SK-N-DZ (cell line): ENCODE measurements around the gene SLX4IP.
"Not testable (repeated sequence)": the region's sequence is repeated elsewhere in the genome, so short reads cannot be mapped to it uniquely, and the experiment has no call there.

Source experiments
- DNase-seq: peaks from one replicate; pipeline ENCODE4 v3.0.0-alpha.2; 2015; ENCODE audit warnings: low spot score

The SLX4IP gene

DNA sequence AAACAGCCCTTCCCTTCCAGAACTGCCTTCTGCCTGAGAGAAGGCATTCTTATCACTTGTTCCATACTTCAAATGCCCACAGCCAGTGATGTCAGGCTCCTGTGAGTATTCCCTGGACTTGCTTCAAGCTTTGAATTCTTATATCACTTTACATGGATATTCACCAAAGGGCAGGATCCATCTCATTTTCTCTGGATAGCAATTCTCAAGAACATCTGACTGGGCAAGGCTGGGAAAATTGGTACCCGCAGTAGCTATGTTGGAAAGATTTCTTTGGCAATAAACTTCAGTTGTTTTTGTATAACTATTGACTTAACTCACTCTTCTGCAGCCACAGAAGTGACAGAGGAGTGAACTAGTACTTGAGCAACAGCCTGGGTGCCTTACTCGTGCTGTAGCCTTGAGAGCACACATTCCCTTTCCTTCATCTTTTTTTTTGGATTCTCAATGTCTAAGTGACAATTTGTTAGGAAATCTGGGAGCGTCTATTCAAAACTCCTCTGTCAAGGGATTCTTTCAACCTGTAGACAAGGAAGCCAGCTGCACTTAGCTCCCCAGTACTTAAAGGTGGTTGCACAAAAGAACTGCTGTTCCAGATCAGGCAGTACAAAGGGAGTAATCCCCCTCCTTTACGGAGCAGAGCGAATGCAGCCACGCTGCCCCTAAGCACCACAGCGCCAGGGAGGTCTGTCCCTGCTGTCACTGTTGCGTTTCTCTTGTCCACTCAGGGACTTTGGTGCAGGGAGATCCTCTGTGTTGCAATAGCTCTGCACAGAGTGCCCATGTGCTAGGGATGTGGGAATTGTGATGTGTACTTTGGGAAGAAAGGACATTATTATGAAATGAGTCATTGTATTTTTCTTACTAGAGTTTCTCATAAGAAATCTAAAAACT is 169.1 kb downstream of the SLX4IP start:
- DNase-seq: no peak

DNA sequence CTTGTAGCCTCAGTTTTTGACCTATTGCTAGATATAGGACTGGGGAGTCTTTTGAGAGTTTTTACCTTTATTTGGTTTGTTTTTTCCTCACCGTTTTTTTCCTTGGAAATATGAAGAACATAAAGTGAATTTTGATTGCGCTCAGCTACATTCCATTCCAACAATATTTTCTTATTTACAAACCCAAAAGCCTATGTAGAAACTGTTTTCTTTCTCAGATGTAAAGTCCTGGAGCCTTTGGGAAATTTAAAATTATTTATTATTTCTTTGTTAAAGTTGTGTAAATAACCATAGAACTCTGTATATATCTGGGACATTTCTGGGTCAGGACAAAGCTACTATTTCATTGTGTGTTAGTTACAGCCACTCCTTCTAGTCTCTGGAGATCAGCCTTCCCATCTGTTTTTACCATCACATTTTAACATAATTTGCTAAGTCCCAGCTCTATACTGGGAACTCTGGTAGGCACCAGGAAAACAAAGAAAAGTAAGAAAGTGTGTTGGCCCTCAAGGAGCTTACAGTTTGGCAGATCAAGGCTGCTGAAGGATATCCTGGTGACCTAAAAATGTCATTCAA is 169.8 kb downstream of the SLX4IP start:
- no peak for DNase-seq

DNA sequence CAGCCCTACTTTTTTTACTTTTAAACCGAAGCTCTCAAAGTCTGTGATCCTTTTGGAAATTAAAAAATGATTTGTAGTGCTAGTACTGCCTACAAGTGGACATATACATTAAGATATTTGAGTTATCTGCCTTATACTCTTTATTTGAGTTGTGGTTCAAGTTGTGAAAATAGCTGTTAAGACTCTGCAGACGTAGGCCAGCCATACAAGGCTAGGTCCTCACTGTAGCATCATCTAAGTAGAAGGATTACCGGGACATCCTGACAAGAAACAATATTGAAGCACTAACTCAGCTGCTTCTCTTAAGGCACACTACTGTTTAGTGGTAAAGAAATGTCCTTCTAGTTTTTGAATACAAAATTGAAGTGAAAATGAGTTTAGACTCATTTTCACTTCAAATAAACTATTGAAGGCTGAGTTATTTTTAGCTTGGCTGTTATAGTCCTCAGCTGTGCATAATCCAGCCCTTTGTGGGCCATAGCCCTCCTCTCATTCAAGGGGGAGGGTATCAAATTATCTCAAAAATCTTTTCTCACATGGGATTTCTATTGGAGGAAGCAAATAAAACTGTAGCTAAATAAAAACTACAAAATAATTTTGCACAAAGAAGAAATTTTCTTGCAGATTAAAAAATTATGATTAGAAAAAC is 170.6 kb downstream of the SLX4IP start:
- no peak for DNase-seq

- no peak for DNase-seq
These were observed 174.2 kb downstream of the SLX4IP start for GRCh38 chr20:10609276-10609675.

DNA sequence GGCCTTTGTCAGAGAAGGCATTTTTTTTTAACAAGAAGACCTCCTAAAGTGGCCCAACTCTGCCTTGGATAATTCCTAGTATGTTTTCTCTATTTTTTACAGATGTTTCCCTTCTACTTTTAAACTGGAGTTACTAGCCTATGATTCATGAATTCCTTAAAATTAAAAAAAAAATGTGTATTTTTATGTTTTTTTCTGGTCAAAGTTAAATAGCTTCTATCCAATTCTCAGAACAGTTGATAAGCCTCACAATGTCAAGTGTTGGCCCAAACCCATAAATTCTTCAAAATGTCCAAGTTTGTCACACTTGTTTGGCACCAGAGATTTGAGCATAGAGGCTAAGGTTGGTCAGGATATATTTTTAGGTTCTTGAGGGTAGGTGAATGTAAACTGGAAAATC is 174.7 kb downstream of the SLX4IP start:
- no peak for DNase-seq

GRCh38 chr20:10610251-10610650 is 175.1 kb downstream of the SLX4IP start:
- no peak for DNase-seq

DNA sequence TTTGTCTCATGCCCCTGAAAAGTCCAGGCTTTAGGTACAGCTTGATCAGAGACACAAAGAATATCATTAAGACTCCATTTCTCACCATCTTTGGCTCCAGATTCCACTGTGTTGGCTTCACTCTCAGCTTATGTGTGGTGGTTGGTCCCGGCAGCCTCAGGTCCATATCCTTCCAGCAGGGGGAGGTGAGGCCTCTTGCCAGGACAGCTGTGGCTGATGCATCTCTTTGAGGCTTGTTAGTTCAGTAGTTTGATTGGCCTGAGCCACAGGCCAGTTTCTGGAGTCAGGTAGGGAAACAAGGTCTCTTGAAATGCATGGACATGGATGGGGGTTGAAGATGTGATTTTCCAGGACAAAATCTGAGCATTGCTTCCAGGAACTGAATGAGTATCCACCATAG is 176.3 kb downstream of the SLX4IP start:
- peak; percentile 34 for DNase-seq

DNA sequence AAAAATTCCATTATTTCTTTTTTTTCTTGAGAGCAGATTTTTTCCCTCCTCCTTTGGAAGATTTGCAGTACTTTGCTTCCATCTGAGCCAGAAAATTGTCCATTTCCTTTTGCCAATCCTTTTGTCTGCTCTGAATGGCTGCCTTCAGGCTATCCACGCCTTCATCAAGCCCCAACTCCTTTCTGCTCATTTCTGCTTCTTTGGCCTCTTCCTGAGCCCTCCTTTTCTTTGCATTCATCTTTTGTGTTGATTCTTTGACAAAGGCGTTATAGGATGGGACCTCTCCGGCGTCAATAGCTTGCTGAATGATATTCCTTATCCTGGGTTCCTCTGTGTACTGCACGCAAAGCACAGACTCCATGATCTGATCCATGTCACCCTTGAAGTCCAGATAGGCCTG is 178.3 kb downstream of the SLX4IP start:
- DNase-seq: not testable (repeated sequence)

- no peak for DNase-seq
These were observed 178.8 kb downstream of the SLX4IP start for GRCh38 chr20:10613911-10614310.

DNA sequence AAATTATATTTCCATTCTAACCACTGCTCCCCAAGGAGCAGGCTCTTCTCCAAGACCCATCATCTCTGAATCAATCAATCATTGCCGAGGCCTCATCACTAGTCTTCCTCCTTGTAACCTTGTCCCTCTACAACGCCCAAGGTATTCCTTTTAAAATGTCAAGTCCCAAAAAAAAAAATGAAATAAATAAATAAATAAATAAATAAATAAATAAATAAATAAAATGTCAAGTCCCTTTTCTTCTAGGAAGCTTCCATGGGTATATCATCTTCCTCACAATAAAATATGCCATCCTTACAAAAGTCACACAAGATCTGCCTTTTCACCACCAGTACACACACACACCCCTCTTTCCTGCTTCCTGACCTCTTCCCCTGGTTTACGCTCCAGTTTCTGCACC is 181.1 kb downstream of the SLX4IP start:
- DNase-seq: no peak

GRCh38 chr20:10617549-10618133 is 182.5 kb downstream of the SLX4IP start:
- not testable (repeated sequence) for DNase-seq

- no peak for DNase-seq
These were observed 183.6 kb downstream of the SLX4IP start for GRCh38 chr20:10618611-10619245.

DNA sequence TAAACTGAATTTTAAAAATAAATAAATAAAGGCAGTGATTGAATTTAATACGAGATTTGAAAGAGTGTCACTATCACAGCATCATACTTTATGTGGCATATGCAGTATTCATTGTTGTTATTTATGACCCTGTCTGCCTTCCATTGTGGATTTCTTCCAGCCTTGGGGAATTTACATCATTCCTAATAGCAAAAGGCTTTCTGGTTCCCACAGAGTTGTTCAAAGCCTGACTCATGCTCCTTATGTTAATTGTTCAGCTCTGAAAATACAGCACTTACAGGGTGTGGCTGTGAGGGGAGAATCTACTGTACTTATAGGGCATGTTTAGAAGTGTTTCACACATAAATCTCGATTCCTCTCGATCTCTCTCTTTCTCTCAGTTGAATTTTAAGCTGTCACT is 184.3 kb downstream of the SLX4IP start:
- DNase-seq: no peak

DNA sequence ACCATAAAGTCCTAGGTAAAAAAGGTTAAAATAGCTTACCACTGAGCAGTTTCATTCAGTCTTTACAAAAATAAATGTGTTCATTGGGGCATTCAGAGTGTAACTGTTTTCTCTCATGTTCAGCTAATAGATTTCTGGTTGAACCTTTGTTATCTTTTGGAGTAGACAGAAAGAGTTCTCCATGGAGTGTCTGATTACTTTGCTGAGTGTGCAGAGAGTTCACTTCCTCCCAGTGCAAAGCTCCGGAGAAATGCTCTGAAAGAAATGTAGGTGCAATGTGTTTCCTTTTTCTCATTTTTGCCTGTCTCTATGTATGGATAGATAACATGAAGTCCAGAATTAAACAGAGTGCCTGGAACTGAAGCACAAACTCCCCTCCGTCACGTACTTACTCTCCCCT is 186.0 kb downstream of the SLX4IP start:
- no peak for DNase-seq

GRCh38 chr20:10622657-10623418 is 187.7 kb downstream of the SLX4IP start:
- no peak for DNase-seq

GRCh38 chr20:10625641-10626040 is 190.5 kb downstream of the SLX4IP start:
- no peak for DNase-seq

DNA sequence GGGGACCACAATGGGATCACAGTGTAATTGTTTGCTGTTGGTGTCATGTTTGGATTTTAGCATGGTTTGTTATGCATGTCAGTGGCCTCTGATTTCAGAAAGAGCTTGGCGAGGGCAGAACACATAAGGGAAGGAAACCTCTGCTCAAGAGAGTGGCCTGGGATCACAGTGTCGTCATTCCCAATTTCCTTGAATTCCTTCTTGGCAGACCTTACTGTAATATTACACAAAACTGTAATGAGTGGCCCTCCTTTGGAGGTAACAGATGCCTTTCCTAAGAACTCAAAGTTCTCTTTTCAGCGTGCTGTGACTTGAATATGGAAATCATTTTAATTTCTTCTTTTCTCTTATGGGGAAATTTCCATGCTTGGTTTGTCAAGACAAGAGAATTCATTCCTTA is 191.8 kb downstream of the SLX4IP start:
- DNase-seq: no peak

DNA sequence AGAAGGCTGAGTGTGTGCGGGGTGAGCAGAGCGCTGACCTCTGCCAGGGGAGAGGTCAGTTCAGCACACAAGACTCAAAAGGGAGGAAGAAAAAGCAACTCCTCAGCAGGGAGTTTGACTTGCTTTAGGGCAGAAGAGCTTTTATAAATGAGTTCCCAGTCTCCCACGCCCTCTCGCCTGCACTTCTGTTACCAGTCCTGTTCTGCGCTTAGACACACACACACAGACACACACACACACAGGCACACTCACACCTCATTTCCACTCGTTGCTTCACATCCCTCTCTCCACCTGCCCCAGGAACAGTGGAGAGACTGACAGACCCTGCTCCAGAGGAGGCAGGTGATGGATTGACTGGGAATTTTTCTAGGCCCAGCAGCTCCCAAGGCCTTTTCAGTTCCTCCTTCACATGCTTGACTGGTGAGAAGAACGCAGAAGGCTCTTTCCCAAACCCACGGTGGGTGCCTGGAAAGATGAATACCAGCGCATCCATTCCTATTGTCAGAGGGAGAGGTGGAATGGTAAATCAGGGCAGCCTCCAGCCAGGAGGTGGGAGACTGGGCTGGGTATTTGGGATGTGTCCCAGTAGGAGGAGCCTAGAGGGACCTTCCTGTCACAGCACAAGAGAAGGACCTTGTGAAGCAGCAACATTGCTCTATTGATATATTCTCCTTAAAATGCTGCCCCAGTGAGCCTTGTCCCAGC is 195.0 kb downstream of the SLX4IP start:
- DNase-seq: no peak

DNA sequence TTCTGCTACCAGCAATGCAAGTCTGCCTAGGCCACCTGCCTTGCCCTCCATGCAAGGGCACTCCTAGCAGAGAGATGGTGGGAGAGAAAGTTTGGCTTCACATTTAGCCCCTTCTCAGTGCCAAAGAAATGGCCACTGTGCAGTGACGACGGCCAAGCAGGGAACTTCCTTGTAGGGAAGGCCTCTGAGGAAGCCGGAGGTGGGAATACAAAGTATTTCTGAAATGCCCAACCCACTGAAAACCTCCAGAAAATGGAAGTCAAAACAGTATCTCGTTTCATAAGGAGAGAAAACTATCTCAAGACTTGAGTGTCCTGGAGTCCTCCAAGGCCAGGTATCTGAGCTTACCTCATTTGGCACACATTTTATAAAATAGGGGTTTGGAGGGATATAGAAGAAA is 196.0 kb downstream of the SLX4IP start:
- DNase-seq: no peak

DNA sequence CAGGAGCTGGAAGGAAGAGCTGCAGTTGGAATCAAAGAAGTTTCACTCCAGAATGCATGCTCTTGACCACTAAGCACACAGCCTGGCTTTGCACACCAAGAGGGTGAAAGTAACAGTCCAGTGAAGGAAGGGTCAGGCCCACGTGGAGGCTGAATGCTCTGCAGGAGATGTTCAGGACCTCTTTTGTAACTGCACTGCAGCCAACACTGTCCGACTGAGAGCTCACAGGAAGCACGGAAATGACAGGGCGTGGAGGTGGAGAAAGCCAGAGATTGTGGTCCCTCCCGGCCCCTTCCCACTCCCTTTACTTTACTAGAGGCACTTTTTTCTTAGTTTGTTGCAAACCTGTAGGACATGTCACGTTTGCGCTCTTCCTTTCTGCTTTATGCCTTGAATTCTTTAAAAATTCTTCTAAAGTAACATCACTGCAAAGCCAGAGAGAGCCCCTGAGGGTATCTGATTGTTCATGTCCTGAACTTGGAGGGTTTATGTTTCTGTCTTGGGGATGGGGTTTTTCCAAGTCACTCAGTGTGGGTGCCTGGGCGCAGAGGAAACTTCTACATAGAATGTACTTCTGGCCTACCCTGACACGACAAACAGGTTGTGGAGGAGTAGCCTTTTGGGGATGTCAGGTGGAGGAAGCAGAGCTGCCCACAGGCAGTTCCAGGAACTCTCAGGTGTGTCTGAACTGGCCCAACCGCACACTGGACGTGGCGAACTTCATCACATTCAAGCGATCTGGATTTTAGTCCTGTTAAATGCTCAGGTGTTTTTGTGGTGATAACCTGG is 197.8 kb downstream of the SLX4IP start:
- DNase-seq: no peak
